ENCODE results near the gene IRGQ.
"Not testable (repeated sequence)": the region's sequence is repeated elsewhere in the genome, so short reads cannot be mapped to it uniquely, and the experiment has no call there.

The IRGQ gene

DNA sequence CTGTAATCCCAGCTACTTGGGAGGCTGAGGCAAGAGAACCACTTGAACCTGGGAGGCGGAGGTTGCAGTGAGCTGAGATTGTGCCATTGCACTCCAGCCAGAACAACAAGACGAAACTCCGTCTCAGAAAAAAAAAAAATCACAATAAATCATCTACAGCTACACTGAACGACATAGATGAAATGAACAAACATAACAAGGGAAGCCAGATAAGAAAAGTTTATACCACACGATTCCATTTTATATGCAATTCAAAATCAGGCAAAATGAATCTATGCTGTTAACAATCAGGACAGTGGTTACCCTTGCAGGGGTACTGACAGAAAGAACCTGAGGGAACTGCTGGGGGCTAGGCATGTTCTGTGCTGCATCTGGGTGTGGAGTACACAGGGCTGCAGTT lies 26.3 kb downstream of the IRGQ start:
- no peak for DNase-seq

DNA sequence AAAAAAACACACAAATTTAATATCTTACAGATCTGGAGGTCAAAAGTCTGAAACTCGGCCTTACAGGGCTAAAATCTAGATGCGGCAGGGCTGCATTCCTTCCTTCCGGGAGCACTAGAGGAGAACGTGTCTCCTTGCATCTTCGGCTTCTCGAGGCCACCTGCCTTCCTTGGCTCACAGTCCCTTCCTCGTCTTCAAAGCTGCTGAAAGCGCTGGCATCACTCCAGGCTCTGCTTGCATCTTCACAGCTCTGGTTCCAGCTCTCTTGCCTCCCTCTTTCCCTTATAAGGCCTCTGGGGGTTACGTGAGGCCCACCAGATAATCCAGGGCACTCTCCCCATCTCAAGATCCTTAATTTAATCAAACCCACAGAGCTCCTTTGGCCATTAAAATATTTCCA lies 31.1 kb downstream of the IRGQ start:
- DNase-seq = no peak

GRCh38 chr19:43563816-43564457 lies 32.0 kb downstream of the IRGQ start:
- DNase-seq = no peak

DNA sequence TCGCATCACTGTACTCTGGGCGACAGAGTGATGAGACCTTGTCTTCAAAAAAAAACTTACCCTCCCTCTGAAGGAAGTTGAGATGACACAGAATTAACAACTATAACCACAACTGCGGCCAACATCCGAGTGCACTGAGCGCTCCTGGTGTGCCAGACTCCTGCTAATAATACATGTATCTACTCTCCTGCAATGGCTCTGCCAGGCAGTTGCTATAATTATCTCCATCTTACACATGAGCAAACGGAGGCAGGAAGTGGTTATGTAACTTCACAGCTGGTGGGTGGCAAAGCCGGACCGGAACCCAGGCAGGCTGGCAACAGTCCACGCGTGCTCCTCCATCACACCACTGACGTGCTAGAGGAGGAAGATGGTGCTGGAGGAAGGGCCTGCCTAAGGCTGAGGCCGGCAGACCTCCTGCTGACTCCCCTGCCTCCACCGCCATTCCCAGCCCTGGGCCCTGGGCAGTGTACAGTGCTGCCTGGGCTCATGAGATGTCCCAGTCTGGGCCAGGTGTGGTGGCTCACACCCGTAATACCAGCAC lies 33.2 kb downstream of the IRGQ start:
- peak; percentile 86 for DNase-seq

DNA sequence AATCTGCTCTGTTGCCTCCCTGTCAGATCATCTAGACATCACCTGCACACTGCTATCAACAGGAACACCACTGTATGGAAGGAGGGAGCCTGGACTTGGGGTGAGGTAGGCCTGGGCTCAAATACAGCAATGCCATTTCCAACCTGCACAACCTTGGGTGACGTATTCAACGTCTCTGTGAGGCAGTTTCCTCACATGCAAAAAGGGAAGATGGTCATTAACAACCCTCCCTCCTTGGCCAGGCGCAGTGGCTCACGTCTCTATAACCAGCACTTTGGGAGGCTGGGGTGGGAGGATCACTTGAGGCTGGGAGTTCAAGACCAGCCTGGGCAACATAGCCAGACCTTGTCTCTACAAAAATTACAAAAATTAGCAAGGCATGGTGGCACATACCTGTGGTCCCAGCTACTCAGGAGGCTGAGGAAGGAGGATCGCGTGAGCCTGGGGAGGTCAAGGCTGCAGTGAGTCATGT lies 33.7 kb downstream of the IRGQ start:
- DNase-seq = no peak

- DNase-seq = no peak
These were observed 34.6 kb downstream of the IRGQ start for GRCh38 chr19:43561139-43561970.

GRCh38 chr19:43560687-43561086 lies 35.2 kb downstream of the IRGQ start:
- no peak for DNase-seq

- peak; percentile 55 for DNase-seq
These were observed 40.7 kb downstream of the IRGQ start for GRCh38 chr19:43555185-43555770.

DNA sequence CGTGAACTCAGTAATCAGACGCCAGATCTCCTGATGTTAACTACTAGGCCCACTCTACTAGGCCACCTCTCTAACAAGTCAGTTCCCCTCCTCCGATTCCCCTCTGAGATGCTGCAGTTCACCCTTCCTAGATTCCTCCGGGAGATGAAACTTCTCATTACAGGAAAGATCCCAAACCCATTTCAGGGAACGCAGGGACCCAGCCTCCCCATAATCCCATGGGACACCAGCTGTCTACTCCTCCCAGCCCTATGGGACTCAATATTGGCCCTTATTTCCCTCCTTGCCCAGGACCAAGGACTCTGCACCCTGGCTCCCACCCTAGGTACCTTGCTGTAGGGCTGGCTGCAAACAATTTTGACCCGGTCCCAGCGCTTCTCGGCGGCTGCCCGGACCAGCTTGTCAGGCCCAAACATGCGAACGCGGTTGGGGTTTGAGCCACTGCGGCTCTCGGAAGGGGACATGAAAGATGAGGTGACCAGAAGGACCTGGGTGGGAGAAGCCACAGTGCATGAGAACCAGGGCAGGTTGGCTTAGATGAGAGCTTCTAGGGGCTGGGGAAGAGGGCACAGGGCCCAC lies 41.5 kb downstream of the IRGQ start:
- DNase-seq = no peak

DNA sequence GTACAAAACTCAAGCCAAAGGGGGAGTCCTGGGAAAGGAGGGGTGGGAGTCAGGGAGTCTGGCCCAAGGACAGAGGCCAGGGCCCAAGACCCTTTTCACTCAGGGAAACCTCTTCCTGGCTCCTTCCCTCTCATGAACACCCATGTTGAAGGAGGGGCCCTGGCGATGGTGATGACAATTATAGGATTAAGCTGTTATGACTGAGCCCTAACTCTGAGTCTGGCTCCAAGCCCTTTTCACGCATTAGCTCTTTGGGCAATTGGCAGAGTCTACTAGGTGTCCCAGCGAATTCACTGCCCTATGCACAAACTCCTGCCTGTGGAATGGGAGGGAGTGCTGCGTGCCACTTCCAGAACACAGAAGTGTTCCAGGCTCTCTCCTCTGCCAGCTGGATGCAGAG lies 42.3 kb downstream of the IRGQ start:
- no peak for DNase-seq

- DNase-seq = no peak
These were observed 43.3 kb downstream of the IRGQ start for GRCh38 chr19:43552616-43553015.

DNA sequence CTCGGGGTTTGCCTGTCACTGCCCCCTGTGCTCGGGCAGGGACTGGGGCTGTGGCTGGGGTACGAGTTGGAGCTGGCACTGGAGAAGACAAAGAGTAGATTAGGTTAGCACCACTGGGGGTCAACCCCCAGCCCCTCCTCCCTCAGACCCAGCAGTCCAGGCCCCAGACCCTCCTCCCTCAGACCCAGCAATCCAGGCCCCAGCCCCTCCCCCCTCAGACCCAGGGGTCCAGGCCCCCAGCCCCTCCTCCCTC lies 43.8 kb downstream of the IRGQ start:
- DNase-seq = no peak

GRCh38 chr19:43551399-43552197 lies 44.3 kb downstream of the IRGQ start:
- DNase-seq = no peak

DNA sequence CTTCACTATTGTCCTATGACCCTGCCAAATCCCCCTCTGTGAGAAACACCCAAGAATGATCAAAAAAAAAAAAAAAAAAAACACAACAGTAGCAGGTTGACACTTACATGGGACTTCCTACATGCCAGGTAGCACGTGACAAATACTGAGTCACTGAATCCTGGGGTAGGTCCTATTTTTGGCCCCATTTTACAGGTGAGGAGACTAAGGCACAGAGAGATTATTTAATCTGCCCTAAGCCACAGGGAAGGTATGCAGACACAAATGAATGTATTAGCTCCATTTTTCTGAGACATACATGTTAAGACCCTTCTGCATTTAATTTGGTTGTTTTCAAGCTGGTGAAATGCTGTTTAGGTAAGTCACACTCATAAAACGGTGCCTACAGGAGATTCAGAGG lies 47.2 kb downstream of the IRGQ start:
- no peak for DNase-seq

DNA sequence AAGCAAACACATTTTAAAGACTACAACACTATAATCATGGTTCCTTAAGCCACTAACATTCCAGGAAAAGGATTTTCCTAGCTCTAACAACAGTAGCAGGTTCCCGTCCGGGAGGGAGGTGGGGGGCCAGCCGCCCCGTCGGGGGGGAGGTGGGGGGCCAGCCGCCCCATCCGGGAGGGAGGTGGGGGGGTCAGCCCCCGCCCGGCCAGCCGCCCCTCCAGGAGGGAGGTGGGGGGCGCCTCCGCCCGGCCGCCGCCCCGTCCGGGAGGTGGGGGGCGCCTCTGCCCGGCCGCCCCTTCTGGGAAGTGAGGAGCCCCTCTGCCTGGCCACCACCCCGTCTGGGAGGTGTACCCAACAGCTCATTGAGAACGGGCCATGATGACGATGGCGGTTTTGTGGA lies 48.0 kb downstream of the IRGQ start:
- DNase-seq = not testable (repeated sequence)

DNA sequence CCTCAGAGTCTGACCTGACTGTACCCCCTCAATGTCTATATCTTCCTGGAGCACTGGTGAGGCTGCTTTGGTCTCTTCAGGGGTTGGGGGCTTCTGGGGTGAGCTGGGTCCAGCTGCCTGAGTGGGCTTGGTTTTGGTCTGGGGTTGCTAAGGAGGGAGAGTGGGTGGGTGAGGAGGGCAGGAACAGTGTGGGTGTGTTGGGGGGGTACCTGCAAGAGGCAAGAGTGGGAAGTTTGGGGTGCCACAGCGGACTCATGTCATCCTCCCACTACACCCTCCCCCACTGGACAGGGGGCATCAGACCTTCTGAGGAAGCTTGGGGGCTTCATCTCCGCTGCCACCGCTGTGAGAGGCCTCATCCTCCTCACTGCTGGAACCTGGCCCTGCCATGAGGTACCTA lies 49.4 kb downstream of the IRGQ start:
- no peak for DNase-seq

DNA sequence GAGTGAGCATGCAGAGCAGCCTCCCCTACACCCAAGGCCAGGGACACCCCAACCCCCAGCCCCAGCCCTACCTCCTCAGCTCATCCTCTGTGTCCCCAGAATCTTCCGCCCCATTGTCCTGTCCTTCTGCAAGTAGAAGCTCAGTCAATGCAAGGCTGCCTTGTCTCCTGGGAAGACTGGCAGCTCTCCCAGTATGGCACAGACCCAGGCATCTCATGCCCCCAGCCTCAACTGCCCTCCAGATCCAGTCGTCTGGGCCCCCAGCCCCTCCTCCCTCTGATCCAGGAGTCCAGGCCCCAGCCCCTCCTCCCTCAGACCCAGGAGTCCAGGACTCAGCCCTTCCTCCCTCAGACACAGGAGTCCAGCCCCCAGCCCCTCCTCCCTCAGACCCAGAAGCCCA lies 50.0 kb downstream of the IRGQ start:
- DNase-seq = no peak

GRCh38 chr19:43545276-43545675 lies 50.7 kb downstream of the IRGQ start:
- DNase-seq = no peak

- no peak for DNase-seq
These were observed 51.9 kb downstream of the IRGQ start for GRCh38 chr19:43544077-43544476.

DNA sequence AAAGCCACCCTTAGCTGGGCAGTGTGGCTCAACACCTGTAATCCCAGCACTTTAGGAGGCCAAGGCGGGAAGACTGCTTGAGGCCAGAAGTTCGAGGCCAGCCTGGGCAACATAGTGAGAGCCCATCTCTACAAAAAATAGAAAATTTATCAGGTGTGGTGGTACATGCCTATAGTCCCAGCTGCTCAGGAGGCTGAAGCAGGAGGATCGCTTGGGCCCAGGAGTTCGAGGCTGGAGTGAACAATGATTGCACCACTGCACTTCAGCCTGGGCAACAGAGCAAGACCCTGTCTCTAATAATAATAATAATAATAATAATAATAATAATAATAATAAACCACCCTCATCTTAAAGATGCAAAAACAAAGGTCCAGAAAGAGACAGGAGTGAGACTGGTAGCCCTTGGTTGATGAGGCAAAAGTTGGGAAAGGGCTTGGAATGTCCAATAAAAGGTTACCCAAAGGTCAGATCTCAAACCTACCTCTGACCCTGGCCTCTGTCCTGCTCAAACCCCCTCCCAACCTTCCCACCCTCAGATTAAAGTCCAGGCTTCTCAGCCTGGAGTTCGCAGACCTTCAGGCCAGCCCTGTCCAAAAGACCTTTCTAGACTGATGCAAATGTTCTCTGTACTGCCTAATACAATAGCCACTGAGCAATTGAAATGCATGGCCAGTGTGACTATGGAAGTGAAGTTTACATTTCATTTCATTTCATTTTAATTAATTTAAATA lies 53.8 kb downstream of the IRGQ start:
- no peak for DNase-seq

- DNase-seq = no peak
These were observed 55.6 kb downstream of the IRGQ start for GRCh38 chr19:43540381-43540780.

DNA sequence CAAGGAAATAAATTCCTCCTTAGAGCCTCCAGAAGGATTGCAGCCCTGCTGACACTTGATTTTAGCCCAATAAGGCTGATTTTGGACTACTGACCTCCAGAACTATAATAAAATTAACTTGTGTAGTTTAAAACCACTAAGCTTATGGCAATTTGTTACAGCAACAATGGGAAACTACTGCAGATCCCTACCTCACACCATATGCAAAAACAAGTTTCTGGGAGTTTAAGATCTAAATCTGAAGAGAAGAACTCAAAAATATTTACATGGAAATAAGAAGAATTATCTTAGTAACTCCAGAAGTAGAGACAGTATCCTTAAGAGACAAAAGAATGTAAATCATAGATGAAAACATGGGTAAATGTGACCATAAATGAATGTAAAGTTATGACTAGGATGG lies 57.0 kb downstream of the IRGQ start:
- no peak for DNase-seq

All from GDM1 (cell line).